Cardiac muscle cell (in vitro differentiated cells and primary cell): Measurements from ENCODE around the gene TTC16. TPM values are rescaled to one million over a fixed set of nuclear protein-coding genes. Genes with fewer than 3 reads are reported as not detected.
A peak's percentile ranks its signal among the peaks of the same experiment; 100 is the strongest.

Experiments
- DNase-seq, 2 donors: peaks; one replicate each; pipeline versions ENCODE4 v3.0.0 to v3.0.0-alpha.2; 2010 to 2017; ENCODE audit warnings: low read depth in 1 of 2, low spot score in 1 of 2
- H3K27ac ChIP-seq: fragments of 200-600 bp; sonication (generic); 2 replicates; pipeline ENCODE4 v1.5.1; 2016
- H3K27me3 ChIP-seq: fragments of 200-600 bp; sonication (generic); 2 replicates; pipeline ENCODE4 v1.6.0; 2016; ENCODE audit warnings: control low read depth
- H3K36me3 ChIP-seq: fragments of 200-600 bp; sonication (generic); 2 replicates; pipeline ENCODE4 v1.5.1; 2016; ENCODE audit warnings: control low read depth
- H3K4me1 ChIP-seq: fragments of 200-600 bp; sonication (generic); 2 replicates; pipeline ENCODE4 v1.8.1; 2017; ENCODE audit warnings: low read depth, mild to moderate bottlenecking, mixed run types
- H3K4me3 ChIP-seq: fragments of 200-600 bp; sonication (generic); 2 replicates; pipeline ENCODE4 v1.5.1; 2016; ENCODE audit warnings: mild to moderate bottlenecking
- H3K9me3 ChIP-seq: fragments of 200-600 bp; sonication (generic); 2 replicates; pipeline ENCODE4 v1.5.1; 2017; ENCODE audit warnings: low read depth, mild to moderate bottlenecking, control low read depth
- polyA plus RNA-seq: library from polyadenylated mRNA; unstranded; fragments of >200 nt; fragmentation: Nextera tagmentation; extraction: Ambion mirVana; gene quantifications from 2 replicates; pipeline ENCODE4 v1.2.1, GENCODE V29; 2016
- total RNA-seq: library from RNA; depleted of rRNA; stranded (reverse); fragments of >200 nt; gene quantifications from 2 replicates; pipeline ENCODE4 v1.2.3, GENCODE V29; 2016
- TF ChIP-seq, protein P1 (sequence below): IDR thresholded peaks from 2 replicates; pipeline ENCODE4 v1.5.1; 2012; ENCODE audit warnings: low read depth, mild to moderate bottlenecking, low read length

Gene TTC16
- total and polyA plus RNA-seq, 2 experiments from 2014 or later = 0.06 TPM; not detected in 1

DNA sequence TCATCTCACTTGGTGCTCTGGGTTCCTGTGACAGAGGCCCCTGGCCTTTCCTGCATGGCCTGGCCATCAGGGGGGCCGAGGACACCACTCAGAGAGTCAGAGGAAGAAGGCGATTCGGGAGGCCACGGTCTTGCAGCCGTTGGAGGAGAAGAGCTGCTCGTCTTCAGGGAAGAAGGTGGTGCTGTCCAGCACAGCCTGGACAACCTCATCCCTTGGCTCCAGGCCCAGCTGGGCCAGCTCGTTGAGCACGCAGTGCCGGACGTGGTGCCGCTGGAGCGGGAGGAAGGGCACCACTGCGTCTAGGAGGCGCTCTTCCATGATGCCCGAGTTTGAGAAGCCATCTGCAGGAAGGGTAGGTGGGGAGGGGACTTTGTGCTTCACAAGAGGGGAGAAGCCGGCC, 16.1 kb downstream of the TTC16 start:
- DNase-seq = no peak
- no peak overlapping the region for H3K4me3 ChIP-seq
- no peaks in the 10 kb centered on the region for H3K9me3 ChIP-seq
- TF ChIP-seq, protein P1, sequence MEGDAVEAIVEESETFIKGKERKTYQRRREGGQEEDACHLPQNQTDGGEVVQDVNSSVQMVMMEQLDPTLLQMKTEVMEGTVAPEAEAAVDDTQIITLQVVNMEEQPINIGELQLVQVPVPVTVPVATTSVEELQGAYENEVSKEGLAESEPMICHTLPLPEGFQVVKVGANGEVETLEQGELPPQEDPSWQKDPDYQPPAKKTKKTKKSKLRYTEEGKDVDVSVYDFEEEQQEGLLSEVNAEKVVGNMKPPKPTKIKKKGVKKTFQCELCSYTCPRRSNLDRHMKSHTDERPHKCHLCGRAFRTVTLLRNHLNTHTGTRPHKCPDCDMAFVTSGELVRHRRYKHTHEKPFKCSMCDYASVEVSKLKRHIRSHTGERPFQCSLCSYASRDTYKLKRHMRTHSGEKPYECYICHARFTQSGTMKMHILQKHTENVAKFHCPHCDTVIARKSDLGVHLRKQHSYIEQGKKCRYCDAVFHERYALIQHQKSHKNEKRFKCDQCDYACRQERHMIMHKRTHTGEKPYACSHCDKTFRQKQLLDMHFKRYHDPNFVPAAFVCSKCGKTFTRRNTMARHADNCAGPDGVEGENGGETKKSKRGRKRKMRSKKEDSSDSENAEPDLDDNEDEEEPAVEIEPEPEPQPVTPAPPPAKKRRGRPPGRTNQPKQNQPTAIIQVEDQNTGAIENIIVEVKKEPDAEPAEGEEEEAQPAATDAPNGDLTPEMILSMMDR = no peak
- H3K27ac ChIP-seq = no peak overlapping the region
- no peaks in the 10 kb centered on the region for H3K36me3 ChIP-seq
- no peaks in the 10 kb centered on the region for H3K27me3 ChIP-seq
- no peaks in the 10 kb centered on the region for H3K4me1 ChIP-seq

- no peaks in the 10 kb centered on the region for H3K4me1 ChIP-seq
- DNase-seq = no peak
- no peaks in the 10 kb centered on the region for H3K9me3 ChIP-seq
- H3K27ac ChIP-seq = no peak overlapping the region
- H3K36me3 ChIP-seq = no peaks in the 10 kb centered on the region
- no peaks in the 10 kb centered on the region for H3K27me3 ChIP-seq
- TF ChIP-seq, protein P1 = no peak
- no peak overlapping the region for H3K4me3 ChIP-seq
These were observed 16.6 kb downstream of the TTC16 start for GRCh38 chr9:127732444-127732843.

DNA sequence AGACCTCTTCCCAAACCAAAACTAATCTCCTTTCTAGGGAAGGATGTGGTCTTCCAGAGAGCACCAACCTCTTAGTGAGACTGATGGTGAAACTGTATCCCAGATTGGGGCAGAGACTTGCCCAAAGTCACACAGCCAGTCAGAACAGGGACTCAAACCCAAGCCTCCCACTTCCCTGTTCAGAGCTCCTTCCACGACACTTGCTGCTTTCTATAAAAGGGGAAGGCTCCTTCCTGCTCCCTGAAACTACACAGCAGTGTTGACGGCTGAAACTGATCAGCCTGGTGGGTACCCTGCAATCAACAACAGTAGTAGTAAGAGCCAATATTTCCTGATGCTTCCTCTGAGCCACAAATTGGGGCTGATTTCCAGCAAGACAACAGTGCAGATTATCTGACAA, 17.7 kb downstream of the TTC16 start:
- no peaks in the 10 kb centered on the region for H3K4me1 ChIP-seq
- TF ChIP-seq, protein P1 = no peak
- H3K9me3 ChIP-seq = no peaks in the 10 kb centered on the region
- DNase-seq = no peak
- no peaks in the 10 kb centered on the region for H3K36me3 ChIP-seq
- no peaks in the 10 kb centered on the region for H3K27me3 ChIP-seq
- H3K4me3 ChIP-seq = no peak overlapping the region
- H3K27ac ChIP-seq = no peak overlapping the region

GRCh38 chr9:127734247-127734746, 18.4 kb downstream of the TTC16 start:
- H3K27ac ChIP-seq = no peak overlapping the region
- no peak for DNase-seq
- H3K27me3 ChIP-seq = no peaks in the 10 kb centered on the region
- H3K36me3 ChIP-seq = no peaks in the 10 kb centered on the region
- peak overlapping the region; percentile 65 for H3K4me3 ChIP-seq
- no peaks in the 10 kb centered on the region for H3K4me1 ChIP-seq
- H3K9me3 ChIP-seq = no peaks in the 10 kb centered on the region
- TF ChIP-seq, protein P1 = no peak

DNA sequence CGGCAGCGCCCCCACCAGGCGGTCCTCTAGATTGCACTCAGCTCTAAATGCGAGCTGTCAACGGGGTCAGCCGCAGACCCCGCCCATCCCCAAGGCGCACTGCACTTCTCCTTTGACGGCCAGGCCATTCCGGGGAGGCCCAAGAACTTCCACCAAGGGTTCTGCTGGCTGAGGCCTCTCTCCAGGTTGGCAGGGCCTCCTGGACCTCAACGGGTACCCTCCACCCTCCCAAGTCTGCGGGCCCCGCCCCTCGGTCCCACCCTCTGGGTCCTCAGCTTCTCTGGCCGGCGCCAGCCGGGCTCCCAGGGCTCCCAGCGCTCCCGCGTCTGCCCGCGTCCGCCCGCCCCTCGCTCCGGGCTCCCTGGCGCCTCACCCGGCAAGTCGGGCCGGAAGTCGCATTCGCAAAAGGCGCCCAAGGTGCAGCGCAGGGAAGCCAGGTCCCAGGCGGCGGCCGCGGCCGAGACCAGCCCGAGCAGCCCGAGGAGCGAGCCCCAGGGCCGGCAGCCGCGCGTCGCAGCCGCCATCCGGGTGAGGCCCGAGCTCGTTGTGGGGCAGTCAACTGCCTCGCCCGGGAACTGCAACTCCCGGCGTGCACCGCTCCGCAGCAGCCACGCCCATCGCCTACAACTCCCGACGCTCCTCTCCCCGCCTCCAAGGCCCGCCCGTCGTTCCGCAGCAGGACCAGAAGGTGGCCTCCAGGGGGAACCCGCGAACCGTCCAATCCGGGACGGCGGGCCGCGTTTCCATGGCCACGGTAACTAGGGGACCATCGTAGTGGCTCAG, 19.1 kb downstream of the TTC16 start, which contains the start of gene TOR2A:
TSS of gene TOR2A (minus strand) at position 548 of the 783 bp plus-strand sequence. CDS start at position 524, 24 bp downstream.
- Histone ChIP-seq H3K4me1 (peaks cover 2% of the 10 kb centered on the region), H3K27me3 (no peaks in the 10 kb centered on the region), H3K9me3 (no peaks in the 10 kb centered on the region), H3K4me3 (peak within 1 kb of the TSS; percentile 65), H3K27ac (peak within 1 kb of the TSS; percentile 73), H3K36me3 (no peaks in the 10 kb centered on the region)
- TF ChIP-seq, protein P1 = peak; percentile 92
- peak; percentile 99 for DNase-seq
